Motor neuron (in vitro differentiated cells): ENCODE measurements around the gene RNASEH1. TPM values are rescaled to one million over a fixed set of nuclear protein-coding genes. Genes with fewer than 3 reads are reported as not detected.
"Not testable (repeated sequence)": the region's sequence is repeated elsewhere in the genome, so short reads cannot be mapped to it uniquely, and the experiment has no call there.

Source experiments
- ATAC-seq, 8 experiments: fragments of 200-7000 bp; cut with Tn5 transposase; replicated peaks in 6 of 8; 2 replicates each; pipeline ENCODE4 v1.8.0; 2021; ENCODE audit warnings: mild to moderate bottlenecking in 8 of 8, moderate library complexity in 8 of 8
- H3K27ac ChIP-seq, 2 donors: fragments of 250-450 bp; sonication (Bioruptor Pico); 2 replicates each; pipeline ENCODE4 v1.9.0; 2021; ENCODE audit warnings: antibody characterized with exemption in 2 of 2, mild to moderate bottlenecking in 2 of 2, moderate library complexity in 1 of 2
- H3K4me1 ChIP-seq, 2 donors: fragments of 250-450 bp; sonication (Bioruptor Pico); replicated peaks in 1 of 2; 2 replicates each; pipeline ENCODE4 v1.6.1; 2021; ENCODE audit warnings: antibody characterized with exemption in 2 of 2, mild to moderate bottlenecking in 2 of 2, moderate library complexity in 1 of 2
- H3K4me3 ChIP-seq, 5 donors: fragments of 250-450 bp; sonication (Bioruptor Pico); 2 replicates each; pipeline ENCODE4 v1.9.0; 2021; ENCODE audit warnings: antibody characterized with exemption in 5 of 5, mild to moderate bottlenecking in 5 of 5, moderate library complexity in 4 of 5
- WGBS, 10 experiments: fragments of 450-650 bp; shearing (Covaris generic); methylation state at CpG; one replicate each; pipeline ENCODE4 v1.0.0; 2022; 5-methylcytosine and 5-hydroxymethylcytosine counted together
- in situ Hi-C, 9 experiments: fragments of 400-800 bp; cut with MboI; loops; one replicate each; pipeline ENCODE4 v1.15.0; 2021; ENCODE audit warnings: low sequenced_read_pairs in 9 of 9, low pct_unique_long_range_greater_than_20kb in 2 of 9; ENCODE audit not compliant: unreplicated experiment in 9 of 9
- total RNA-seq, 8 experiments: library from RNA; unstranded; fragments of 300-600 nt; gene quantifications; 2 replicates each; pipeline versions ENCODE4 v1.2.3 to v1.2.4, GENCODE V29; 2022

The RNASEH1 gene
- total RNA-seq, 8 experiments from 2014 or later: 16.0 to 47.2 (median 24.6) TPM

DNA sequence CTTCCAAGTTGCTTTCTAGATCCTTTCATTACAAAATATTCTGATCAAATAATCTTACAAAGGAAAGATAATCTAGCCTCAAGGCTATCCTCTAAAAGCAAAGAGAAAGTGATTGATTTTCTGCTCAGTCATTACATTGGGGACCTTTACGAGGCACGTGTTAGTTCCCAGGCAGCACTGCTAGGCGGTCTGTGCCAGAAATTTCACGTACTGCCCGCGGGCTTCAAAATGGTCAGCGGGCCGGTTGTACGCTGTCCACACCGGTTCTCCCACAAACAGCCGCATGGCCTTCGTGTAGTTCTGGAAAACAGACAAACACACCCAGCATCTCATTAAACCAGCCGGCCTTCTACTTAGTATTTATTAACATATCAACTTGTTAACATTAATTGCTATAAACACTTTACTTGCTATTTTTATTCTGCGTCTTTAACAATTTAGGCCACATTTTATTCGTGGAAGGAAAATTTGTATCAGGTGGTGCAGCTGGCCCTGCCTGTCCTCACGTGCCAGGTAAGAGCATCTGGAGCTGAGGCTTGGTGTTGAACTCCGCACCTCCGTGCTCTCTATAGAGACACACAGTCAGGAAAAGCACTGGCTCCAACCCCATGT lies 59.2 kb downstream of the RNASEH1 start:
- Histone ChIP-seq H3K4me1 (peaks cover 6% of the 10 kb centered on the region in 2 donors), H3K27ac (no peak overlapping the region), H3K4me3 (no peak overlapping the region)
- WGBS, 10 experiments: 86 to 100% (median 92%) methylated on average over 4 to 18 of the region's 18 CpGs; no CpG with 5 or more reads in 2 of the 10 experiments
- in situ Hi-C loops: no loop called here
- no peak for ATAC-seq

DNA sequence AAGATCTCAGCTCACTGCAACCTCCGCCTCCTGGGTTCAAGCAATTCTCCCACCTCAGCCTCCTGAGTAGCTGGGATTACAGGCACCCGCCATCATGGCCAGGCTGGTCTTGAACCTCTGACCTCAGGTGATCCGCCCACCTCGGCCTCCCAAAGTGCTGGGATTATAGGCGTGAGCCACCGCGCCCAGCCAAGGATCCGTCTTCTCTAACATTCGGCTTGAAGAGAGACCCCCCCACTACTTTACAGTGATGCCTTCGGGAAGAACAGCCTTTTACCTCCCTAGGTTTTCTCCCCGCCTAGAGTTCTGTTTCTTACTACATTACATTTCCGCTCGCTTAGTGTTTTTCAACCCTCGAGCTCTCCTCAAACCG lies 61.4 kb downstream of the RNASEH1 start:
- H3K4me3 ChIP-seq, H3K27ac ChIP-seq, ATAC-seq, in situ Hi-C loops: not testable (repeated sequence)
- peaks cover 17 to 19% of the 10 kb centered on the region in 2 donors for H3K4me1 ChIP-seq
- 90 to 100% (median 93%) methylated on average over 1 to 12 of the region's 15 CpGs; no CpG with 5 or more reads in 4 of the 10 experiments for WGBS, 10 experiments

Other genes starting within 250 kb of the RNASEH1 start
- 10 to 100 TPM; 27.8 to 41.7 (median 33.5) TPM for gene EIPR1, start 180.5 kb downstream of the RNASEH1 start, total RNA-seq
- gene TRAPPC12, start 178.6 kb downstream of the RNASEH1 start, total RNA-seq: 100 to 1,000 TPM in 2 of 8 experiments, 10 to 100 TPM in 6; 40.1 to 228 (median 67.4) TPM
- 100 to 1,000 TPM in 1 of 8 experiments, 10 to 100 TPM in 4, 1 to 10 TPM in 3; 7.4 to 170 (median 17.1) TPM for gene ADI1, start 38.8 kb downstream of the RNASEH1 start, total RNA-seq
- 1,000 to 10,000 TPM; 1,190 to 2,442 (median 2,017) TPM for gene RPS7, start 16.9 kb upstream of the RNASEH1 start, total RNA-seq
- gene COLEC11, start 36.8 kb upstream of the RNASEH1 start, total RNA-seq: under 1 TPM in 5 of 8 experiments, not detected in 3; 0.14 to 0.33 (median 0.21) TPM
- 1 to 10 TPM in 1 of 8 experiments, under 1 TPM in 3, not detected in 4; 0.13 to 1.1 (median 0.33) TPM for gene ALLC, start 99.9 kb upstream of the RNASEH1 start, total RNA-seq
- gene DCDC2C, start 145.2 kb upstream of the RNASEH1 start, total RNA-seq: not detected